Breast epithelium (tissue), 4 donors: ENCODE results near the gene RNF126. TPM values are rescaled to one million over a fixed set of nuclear protein-coding genes. Genes with fewer than 3 reads are reported as not detected.

ENCODE experiments used
- DNase-seq, 2 donors: peaks; one replicate each; pipeline ENCODE4 v3.0.0-alpha.2; 2019; ENCODE audit warnings: low spot score in 2 of 2
- H3K27ac ChIP-seq, 2 donors: fragments of 200-600 bp; sonication (generic) in 1 of 2; one replicate each; pipeline ENCODE4 v1.5.1; 2016 to 2019; ENCODE audit warnings: mild to moderate bottlenecking in 1 of 2
- H3K27me3 ChIP-seq, 2 donors: fragments of 200-600 bp; sonication (generic) in 1 of 2; one replicate each; pipeline versions ENCODE4 v1.5.1 to v1.6.0; 2017 to 2019; ENCODE audit warnings: control low read depth in 1 of 2, mild to moderate bottlenecking in 1 of 2
- H3K36me3 ChIP-seq: fragments of 200-600 bp; one replicate; pipeline ENCODE4 v1.5.1; 2019
- H3K4me1 ChIP-seq, 2 donors: fragments of 200-600 bp; sonication (generic); one replicate each; pipeline ENCODE4 v1.5.1; 2016 to 2019; ENCODE audit warnings: control low read depth in 1 of 2
- H3K4me3 ChIP-seq, 3 donors: fragments of 200-600 bp; sonication (generic); 1 replicate in 2 of 3; 2 replicates in 1 of 3; pipeline ENCODE4 v1.5.1; 2016 to 2019; ENCODE audit warnings: mild to moderate bottlenecking in 3 of 3, moderate library complexity in 2 of 3
- H3K9me3 ChIP-seq, 2 donors: fragments of 200-600 bp; sonication (generic) in 1 of 2; one replicate each; pipeline ENCODE4 v1.5.1; 2016 to 2019; ENCODE audit warnings: control low read depth in 1 of 2
- CTCF ChIP-seq, 3 donors: fragments of 450-650 bp; IDR thresholded peaks; one replicate each; pipeline ENCODE4 v1.5.1; 2016 to 2017; ENCODE audit warnings: antibody characterized with exemption in 3 of 3, mild to moderate bottlenecking in 3 of 3, moderate library complexity in 3 of 3
- POLR2A ChIP-seq: fragments of 450-650 bp; IDR thresholded peaks from one replicate; pipeline ENCODE4 v1.6.1; 2016; ENCODE audit warnings: antibody characterized with exemption, mild to moderate bottlenecking, moderate library complexity
- POLR2AphosphoS5 ChIP-seq, 3 donors: sonication (generic); formaldehyde crosslinking; IDR thresholded peaks; one replicate each; pipeline ENCODE4 v1.6.1; 2017; ENCODE audit warnings: antibody characterized with exemption in 3 of 3
- intact Hi-C: fragments of 100-400 bp; cut with DNase I; formaldehyde crosslinking; loops from one replicate; pipeline ENCODE4 v1.15.1; 2023; ENCODE audit warnings: low total_unique reads
- total RNA-seq, 3 donors: library from RNA; depleted of rRNA; stranded (reverse); fragments of >200 nt; gene quantifications; one replicate each; pipeline ENCODE4 v1.1.0, GENCODE V29; 2016

Gene RNF126
- total RNA-seq, 3 donors from 2014 or later, result 41.1 to 46.5 (median 46.2) TPM

DNA sequence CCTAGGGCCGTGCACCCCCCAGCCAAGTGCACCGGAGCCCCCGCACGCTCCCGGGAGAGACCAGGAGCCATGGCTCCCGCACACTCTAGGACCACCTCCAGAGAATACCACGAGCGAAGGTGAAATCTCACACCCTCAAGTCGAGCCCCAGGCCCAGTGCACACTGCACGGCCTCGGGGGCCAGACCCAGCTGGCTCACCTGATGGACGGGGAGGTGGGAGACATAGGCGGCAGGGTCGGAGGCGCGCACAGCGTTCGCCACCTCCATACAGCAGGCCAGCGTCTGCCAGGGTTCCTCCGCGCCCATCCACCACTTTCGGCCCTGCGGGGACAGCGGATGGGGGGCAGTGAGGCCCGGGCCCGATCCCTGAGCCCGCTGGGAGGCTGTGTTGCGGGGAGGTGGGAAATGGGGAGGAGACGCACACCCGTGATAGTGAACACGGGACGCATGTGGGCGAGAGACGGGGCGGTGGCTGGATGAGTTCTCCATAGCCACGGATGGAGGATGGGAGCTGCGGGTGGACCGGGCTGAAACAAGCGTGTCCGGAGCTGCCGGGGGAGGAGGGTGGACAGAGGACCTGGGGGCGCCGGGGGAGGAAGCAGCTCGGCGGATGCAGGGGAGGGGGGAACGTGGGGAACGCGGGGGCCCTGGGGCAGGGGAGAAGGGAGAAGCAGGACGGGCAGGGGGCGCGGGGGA, 42.7 kb downstream of the RNF126 start:
- intact Hi-C loops, result no loop called here
- DNase-seq, result no peak
- Histone ChIP-seq H3K4me3 (no peak overlapping the region), H3K9me3 (no peaks in the 10 kb centered on the region), H3K4me1 (no peaks in the 10 kb centered on the region), H3K27ac (no peak overlapping the region), H3K36me3 (no peaks in the 10 kb centered on the region), H3K27me3 (no peaks in the 10 kb centered on the region)
- TF ChIP-seq POLR2AphosphoS5 (IDR thresholded peaks at IDR 0.05) (no peak), POLR2A (no peak), CTCF (IDR thresholded peaks at IDR 0.05) (no peak)

GRCh38 chr19:619286-620002, 43.6 kb downstream of the RNF126 start:
- intact Hi-C loops, result loop anchor here (5.0 kb wide), 1 partner anchor 1183 kb away; no protein-coding TSS in a partner anchor
- Histone ChIP-seq H3K27ac (no peak overlapping the region), H3K4me1 (no peaks in the 10 kb centered on the region), H3K36me3 (no peaks in the 10 kb centered on the region), H3K27me3 (no peaks in the 10 kb centered on the region), H3K9me3 (no peaks in the 10 kb centered on the region), H3K4me3 (no peak overlapping the region)
- TF ChIP-seq CTCF (IDR thresholded peaks at IDR 0.05) (no peak), POLR2A (no peak), POLR2AphosphoS5 (IDR thresholded peaks at IDR 0.05) (no peak)
- DNase-seq, result no peak

DNA sequence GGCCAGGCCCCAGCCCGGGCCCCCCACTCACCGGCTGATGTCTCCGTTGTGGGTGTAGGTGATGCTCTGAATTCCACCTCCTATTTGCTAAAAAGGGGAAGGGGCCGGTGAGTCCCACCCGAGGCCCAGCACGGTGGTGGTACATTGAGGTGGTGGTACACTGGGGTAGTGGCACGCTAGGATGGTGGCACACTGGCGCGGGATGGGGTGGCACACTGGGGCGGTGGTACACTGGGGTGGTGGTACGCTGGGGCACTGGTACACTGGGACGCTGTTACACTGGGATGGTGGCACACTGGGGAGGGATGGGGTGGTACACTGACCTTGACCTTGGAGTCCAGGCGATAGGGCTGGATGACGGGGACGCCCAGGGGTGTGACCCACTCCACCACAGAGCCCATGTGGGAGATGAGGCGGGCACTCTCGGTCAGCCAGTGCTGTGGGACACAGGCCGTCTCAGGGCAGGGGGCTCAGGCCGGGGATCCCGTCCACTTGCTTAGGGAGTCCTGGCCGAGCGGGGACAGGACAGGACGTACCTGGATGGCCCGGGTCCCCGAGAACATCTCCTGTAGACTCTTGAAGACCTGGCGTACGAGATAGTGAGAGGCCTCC, 44.2 kb downstream of the RNF126 start:
- Histone ChIP-seq H3K4me3 (no peak overlapping the region), H3K36me3 (no peaks in the 10 kb centered on the region), H3K9me3 (no peaks in the 10 kb centered on the region), H3K27ac (no peak overlapping the region), H3K4me1 (no peaks in the 10 kb centered on the region), H3K27me3 (no peaks in the 10 kb centered on the region)
- no peak for TF ChIP-seq POLR2A
- no peak for TF ChIP-seq CTCF (IDR thresholded peaks at IDR 0.05)
- TF ChIP-seq POLR2AphosphoS5 (IDR thresholded peaks at IDR 0.05), result no peak
- no peak for DNase-seq
- intact Hi-C loops, result loop anchor here (5.0 kb wide), 1 partner anchor 1184 kb away; no protein-coding TSS in a partner anchor

GRCh38 chr19:618247-618619, 44.8 kb downstream of the RNF126 start:
- intact Hi-C loops, result loop anchor here (5.0 kb wide), 1 partner anchor 1184 kb away; no protein-coding TSS in a partner anchor
- no peak for TF ChIP-seq POLR2A
- no peak for TF ChIP-seq POLR2AphosphoS5 (IDR thresholded peaks at IDR 0.05)
- no peak for TF ChIP-seq CTCF (IDR thresholded peaks at IDR 0.05)
- no peaks in the 10 kb centered on the region for H3K36me3 ChIP-seq

More at GRCh38 chr19:618247-618619, 44.8 kb downstream of the RNF126 start:
- no peak for DNase-seq
- Histone ChIP-seq H3K27me3 (no peaks in the 10 kb centered on the region), H3K4me1 (no peaks in the 10 kb centered on the region), H3K4me3 (no peak overlapping the region), H3K27ac (no peak overlapping the region), H3K9me3 (no peaks in the 10 kb centered on the region)
